ENCODE results near the gene UBAC2.

- TF ChIP-seq TAF1 (IDR thresholded peaks at IDR 0.05; ENCODE audit: borderline replicate concordance, low read depth, low read length): no peak
- TF ChIP-seq POLR2A (IDR thresholded peaks at IDR 0.05; ENCODE audit: low read depth, low read length): no peak
These were observed 183.3 kb downstream of the UBAC2 start for GRCh38 chr13:99383946-99384345.
